GM20000 (cell line): ENCODE results near the gene PAFAH1B2.
"Not testable (repeated sequence)": the region's sequence is repeated elsewhere in the genome, so short reads cannot be mapped to it uniquely, and the experiment has no call there.

ENCODE experiments used
- DNase-seq: peaks from one replicate; pipeline ENCODE4 v3.0.0; 2012; ENCODE audit warnings: low spot score
- TF ChIP-seq, protein P1 (sequence below): IDR thresholded peaks from 2 replicates; pipeline ENCODE4 v1.5.1; 2012; ENCODE audit warnings: mild to moderate bottlenecking, control low read depth; ENCODE audit errors: extremely low read depth, missing control alignments

PAFAH1B2 gene

DNA sequence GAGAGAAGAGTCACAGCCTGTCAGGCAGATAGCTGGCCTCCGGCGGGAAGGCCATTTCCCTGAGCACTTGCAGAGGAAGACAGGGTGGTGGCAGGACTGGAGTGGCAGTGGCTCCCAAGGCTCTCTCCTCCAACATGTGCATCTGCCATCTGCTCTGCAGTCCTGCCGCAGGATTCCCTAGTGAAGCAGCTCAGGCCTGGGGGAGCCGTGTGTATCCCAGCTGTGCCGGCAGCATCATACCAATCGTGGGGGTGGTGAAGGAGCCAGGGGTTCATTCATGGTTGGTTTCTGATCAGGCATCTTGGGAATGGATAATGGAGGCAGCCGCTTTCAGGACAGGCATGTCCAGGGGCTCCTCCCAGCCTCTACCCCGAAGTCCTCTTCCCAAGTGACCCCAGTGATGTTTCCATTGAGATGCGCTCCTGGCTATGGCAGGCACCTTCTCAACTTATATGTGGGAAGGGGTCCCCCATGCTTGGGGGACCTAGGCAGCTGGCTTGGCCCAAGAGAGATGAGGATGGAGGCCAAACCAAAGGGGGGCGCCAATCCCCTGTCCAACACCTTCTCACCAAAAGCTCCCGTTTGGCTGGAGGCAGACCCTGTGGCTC, 61.2 kb downstream of the PAFAH1B2 start:
- TF ChIP-seq, protein P1, sequence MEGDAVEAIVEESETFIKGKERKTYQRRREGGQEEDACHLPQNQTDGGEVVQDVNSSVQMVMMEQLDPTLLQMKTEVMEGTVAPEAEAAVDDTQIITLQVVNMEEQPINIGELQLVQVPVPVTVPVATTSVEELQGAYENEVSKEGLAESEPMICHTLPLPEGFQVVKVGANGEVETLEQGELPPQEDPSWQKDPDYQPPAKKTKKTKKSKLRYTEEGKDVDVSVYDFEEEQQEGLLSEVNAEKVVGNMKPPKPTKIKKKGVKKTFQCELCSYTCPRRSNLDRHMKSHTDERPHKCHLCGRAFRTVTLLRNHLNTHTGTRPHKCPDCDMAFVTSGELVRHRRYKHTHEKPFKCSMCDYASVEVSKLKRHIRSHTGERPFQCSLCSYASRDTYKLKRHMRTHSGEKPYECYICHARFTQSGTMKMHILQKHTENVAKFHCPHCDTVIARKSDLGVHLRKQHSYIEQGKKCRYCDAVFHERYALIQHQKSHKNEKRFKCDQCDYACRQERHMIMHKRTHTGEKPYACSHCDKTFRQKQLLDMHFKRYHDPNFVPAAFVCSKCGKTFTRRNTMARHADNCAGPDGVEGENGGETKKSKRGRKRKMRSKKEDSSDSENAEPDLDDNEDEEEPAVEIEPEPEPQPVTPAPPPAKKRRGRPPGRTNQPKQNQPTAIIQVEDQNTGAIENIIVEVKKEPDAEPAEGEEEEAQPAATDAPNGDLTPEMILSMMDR: no peak
- no peak for DNase-seq

DNA sequence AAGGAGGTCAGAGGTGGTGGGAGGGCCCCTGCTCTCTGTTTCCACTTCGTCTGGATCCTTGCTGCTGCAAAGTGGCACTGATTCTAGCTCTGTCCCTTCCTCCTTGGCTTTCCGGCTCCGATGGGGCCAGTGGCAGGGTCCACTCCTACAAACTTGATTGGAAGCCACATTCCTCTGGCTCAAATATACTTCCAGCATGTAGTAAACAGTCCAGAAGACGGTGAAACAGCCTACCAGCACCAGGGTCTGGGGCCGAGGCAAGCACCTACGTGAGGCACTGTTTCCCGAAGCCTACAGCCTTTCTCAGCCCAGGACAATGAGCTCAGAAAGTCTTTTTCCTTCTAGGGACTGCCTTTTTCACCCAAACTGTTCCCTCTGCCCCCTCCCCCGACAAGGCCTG, 62.0 kb downstream of the PAFAH1B2 start:
- not testable (repeated sequence) for DNase-seq

DNA sequence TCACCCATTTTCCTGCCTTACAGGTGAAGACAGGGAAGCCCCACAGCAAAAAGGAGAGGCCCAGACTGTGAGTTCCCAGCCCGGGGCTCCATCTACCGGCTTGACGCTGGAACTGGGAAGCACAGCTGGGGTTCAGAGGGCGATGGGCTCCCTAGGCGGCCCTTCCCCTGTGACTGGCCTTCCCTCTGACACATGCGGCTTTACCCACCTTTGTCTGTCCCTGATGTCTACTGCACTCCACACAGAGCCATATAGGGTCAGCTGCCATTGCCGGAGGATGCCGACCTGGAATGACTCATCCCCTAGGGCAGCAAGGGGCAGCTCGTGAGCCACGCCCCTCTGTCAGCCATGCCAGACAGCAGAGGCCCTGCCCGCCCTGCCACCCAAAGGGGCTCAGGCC, 62.8 kb downstream of the PAFAH1B2 start:
- not testable (repeated sequence) for DNase-seq

DNA sequence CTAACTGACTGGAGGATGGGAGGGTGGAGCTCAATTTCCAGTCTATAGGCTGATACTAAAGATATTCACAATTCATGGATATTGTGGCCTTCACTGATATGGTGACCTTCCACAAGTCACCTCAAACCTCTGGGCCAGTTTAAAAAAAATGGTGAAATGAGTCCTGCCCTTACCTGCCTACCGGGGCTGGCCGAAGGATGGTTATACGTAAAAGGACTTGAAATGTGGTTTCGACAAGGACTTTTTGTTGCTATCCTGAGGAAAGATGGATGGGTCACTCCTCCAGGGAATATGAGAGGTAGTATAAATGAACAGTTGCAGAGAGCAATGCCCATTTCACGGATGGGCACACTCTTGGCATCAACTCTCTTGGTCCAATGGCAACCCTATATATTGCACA, 63.4 kb downstream of the PAFAH1B2 start:
- DNase-seq: not testable (repeated sequence)

DNA sequence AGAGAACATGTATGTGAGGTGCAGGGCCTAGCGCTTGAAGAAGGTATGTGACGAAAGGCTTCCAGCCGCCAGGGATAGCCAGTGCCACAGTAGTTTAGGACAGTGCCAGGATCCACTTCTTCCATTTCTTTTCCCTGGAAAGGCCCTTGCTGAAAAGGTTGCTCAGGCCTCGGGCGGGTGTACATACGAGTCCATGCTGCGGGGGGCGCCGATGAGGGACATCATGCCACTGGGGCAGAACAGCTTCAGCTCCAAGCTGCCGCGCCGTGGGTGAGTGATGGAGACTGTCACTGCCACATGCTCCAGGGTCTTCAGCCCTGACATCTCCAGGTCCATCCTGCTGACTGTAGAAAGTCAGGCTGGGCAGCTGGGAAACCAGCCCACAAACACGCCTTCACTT, 64.6 kb downstream of the PAFAH1B2 start:
- not testable (repeated sequence) for DNase-seq

DNA sequence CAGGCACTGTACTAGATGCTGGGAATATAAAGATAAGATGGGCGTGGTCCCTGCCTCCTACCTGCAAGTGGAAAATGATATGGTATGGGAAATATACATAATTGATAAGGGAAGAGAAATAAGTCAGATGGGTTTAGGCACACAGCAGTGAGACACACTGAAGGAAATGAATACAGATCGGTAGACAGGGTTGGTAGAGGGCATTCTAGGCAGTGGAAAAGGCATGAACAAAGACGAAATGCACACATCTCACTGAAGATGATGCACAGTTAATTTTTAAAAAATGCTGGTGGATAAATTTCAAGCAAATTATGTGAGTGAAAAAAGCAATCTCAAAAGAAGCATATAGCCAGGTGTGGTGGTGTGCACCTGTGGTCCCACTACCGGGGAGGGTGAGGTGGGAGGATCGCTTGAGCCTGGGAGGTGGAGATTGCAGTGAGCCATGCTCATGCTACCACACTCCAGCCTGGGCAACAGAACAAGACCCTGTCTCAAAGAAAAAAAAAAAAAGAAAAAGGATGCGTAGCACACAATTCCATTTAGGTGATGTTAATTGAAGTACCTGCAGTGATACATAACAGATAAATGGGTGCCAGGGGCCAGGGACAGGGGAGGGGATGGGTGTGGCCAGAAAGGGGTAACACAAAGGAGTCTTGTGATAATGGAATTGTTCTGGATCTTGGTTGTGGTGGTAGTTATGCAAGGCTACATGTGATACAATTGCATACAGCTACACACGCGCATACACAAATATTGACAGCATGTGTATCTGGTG, 65.5 kb downstream of the PAFAH1B2 start:
- not testable (repeated sequence) for DNase-seq

DNA sequence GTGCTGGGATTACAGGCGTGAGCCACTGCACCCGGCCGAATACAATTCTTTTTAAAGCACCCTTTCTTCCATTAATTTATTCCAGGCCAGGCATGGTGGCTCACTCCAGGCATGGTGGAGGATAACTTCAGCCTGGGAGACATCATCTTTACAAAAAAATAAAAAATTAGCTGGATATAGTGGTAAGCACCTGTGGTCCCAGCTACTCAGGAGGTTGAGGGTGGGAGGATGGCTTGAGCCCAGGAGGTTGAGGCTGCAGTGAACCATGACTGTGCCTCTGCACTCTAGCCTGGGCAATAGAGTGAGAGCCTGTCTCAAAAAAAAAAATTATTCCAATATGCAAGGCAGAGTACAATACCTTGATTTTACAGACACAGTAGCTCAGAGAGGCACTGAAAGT, 66.5 kb downstream of the PAFAH1B2 start:
- DNase-seq: no peak

DNA sequence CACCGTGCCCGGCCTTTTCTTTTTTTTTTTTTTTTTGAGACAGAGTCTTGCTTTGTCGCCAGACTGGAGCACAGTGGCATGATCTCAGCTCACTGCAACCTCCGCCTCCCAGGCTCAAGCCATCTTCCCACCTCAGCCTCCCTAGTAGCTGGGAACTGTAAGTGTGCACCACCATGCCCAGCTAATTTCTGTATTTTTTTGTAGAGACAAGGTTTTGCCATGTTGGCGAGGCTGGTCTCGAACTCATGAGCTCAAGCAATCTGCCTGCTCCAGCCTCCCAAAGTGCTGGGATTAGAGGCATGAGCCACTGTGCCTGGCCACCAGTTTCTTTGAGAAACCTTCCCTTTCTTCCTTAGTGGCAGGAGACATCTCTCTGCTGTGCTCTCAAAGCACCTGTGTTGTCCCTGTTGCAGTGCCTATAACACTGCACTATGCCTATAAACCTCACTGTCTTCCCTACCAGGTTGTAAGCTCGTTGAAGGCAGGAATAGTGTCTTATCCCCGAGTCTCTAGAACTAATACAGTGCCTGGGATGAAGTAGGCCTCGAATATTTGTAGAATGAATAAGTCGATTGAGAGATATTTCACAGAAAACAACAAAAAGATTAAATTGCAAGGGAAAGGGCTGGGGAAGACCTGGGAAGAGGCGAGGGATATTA, 68.7 kb downstream of the PAFAH1B2 start:
- no peak for DNase-seq
- TF ChIP-seq, protein P1: no peak

More for the DNA sequence above, 66.5 kb downstream of the PAFAH1B2 start:
- TF ChIP-seq, protein P1: no peak

DNA sequence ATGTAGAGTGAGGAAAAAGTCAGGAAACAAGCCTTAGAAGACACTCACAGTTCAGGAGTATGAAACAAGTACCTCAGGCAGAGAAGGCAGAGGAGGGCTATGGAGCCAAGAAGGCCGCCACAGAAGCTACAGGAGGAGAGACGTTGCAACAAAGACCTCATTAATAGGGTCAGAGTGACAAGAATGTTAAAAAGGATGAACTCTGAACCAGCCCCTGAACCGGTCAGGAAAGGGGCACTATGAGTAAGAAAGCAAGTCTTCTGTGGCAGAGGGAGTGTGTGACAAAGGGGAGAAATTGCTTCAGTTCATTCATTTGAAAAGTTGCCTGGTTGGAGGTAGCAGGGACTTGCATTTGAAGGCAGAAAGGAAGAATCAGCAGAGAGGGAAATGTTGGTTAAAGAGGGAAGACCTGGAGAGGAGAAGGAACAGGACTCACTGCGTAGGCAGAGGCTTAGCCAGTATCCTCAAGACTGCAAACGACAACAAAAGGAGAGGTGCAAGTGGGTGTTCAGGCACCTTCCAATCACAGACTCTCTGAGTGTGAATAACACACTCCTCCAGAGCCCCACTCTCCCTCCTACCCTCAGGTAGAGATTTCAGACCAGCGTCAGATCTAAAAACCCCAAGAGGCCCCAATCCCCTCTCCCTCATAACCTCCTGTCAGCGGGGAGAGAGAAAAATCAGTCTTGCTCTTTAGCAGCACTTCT, 70.5 kb downstream of the PAFAH1B2 start:
- TF ChIP-seq, protein P1: no peak
- DNase-seq: no peak
